OCI-LY1 (cell line): Measurements from ENCODE around the gene LYPD8.

ENCODE experiments used
- EZH2 ChIP-seq: fragments of 200-600 bp; sonication (generic), shearing (Covaris generic); IDR thresholded peaks from 2 replicates; pipeline ENCODE4 v1.8.0; 2017; ENCODE audit warnings: borderline replicate concordance, mixed run types, mild to moderate bottlenecking, antibody characterized with exemption, low read length, moderate library complexity, mixed read lengths
- TF ChIP-seq, protein P1 (sequence below): fragments of 200-600 bp; sonication (generic), shearing (Covaris generic); IDR thresholded peaks from 2 replicates; pipeline ENCODE4 v1.5.1; 2017; ENCODE audit warnings: mild to moderate bottlenecking, antibody characterized with exemption, low read length, moderate library complexity, mixed read lengths

DNA sequence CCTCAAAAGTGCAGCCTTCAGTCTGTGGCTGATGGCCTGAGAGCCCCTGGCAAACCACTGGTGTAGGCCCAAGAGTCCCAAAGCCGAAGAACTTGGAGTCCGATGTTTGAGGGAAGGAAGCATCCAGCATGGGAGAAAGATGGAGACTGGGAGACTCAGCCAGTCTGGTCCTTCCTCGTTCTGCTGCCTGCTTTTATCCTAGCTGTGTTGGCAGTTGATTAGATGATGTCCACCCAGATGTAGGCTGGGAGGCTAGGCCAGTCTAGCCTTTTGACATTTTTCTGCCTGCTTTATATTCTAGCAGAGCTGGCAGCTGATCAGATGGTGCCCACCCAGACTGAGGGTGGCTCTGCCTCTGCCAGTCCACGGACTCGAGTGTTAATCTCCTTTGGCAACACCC, 1.1 kb upstream of the LYPD8 start:
- TF ChIP-seq, protein P1, sequence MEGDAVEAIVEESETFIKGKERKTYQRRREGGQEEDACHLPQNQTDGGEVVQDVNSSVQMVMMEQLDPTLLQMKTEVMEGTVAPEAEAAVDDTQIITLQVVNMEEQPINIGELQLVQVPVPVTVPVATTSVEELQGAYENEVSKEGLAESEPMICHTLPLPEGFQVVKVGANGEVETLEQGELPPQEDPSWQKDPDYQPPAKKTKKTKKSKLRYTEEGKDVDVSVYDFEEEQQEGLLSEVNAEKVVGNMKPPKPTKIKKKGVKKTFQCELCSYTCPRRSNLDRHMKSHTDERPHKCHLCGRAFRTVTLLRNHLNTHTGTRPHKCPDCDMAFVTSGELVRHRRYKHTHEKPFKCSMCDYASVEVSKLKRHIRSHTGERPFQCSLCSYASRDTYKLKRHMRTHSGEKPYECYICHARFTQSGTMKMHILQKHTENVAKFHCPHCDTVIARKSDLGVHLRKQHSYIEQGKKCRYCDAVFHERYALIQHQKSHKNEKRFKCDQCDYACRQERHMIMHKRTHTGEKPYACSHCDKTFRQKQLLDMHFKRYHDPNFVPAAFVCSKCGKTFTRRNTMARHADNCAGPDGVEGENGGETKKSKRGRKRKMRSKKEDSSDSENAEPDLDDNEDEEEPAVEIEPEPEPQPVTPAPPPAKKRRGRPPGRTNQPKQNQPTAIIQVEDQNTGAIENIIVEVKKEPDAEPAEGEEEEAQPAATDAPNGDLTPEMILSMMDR: no peak
- no peak for TF ChIP-seq EZH2
